GM10847 (cell line): ENCODE results near the gene ZBTB45.

Source experiments
- POLR2A ChIP-seq: IDR thresholded peaks from 2 replicates; pipeline ENCODE4 v1.6.1; 2011; ENCODE audit not compliant: insufficient read length; ENCODE audit errors: extremely low read depth

ZBTB45 gene

GRCh38 chr19:58547323-58548312 lies 28.0 kb upstream of the ZBTB45 start:
- TF ChIP-seq POLR2A: no peak

GRCh38 chr19:58546019-58546530 lies 26.5 kb upstream of the ZBTB45 start:
- TF ChIP-seq POLR2A: no peak

GRCh38 chr19:58545286-58546018 lies 25.8 kb upstream of the ZBTB45 start:
- TF ChIP-seq POLR2A: no peak

GRCh38 chr19:58544591-58545285 lies 25.1 kb upstream of the ZBTB45 start:
- TF ChIP-seq POLR2A: no peak

- peak; percentile 99 for TF ChIP-seq POLR2A
Observed at GRCh38 chr19:58543826-58544590, 24.4 kb upstream of the ZBTB45 start, which contains the start of gene TRIM28. Gene TRIM28 (plus strand): TSS chr19:58544064. CDS start chr19:58544758, 694 bp downstream.

GRCh38 chr19:58538257-58539168 lies 18.9 kb upstream of the ZBTB45 start:
- no peak for TF ChIP-seq POLR2A

GRCh38 chr19:58536852-58537798 lies 17.5 kb upstream of the ZBTB45 start:
- no peak for TF ChIP-seq POLR2A

- no peak for TF ChIP-seq POLR2A
Observed at GRCh38 chr19:58535857-58536256, 16.2 kb upstream of the ZBTB45 start.

- TF ChIP-seq POLR2A: no peak
Observed at GRCh38 chr19:58531034-58531840, 11.6 kb upstream of the ZBTB45 start.

GRCh38 chr19:58529405-58529804 lies 9.8 kb upstream of the ZBTB45 start:
- TF ChIP-seq POLR2A: no peak

GRCh38 chr19:58522709-58523108 lies 3.1 kb upstream of the ZBTB45 start:
- TF ChIP-seq POLR2A: no peak
